PC-3 (cell line): ENCODE data around the gene RCE1.

Experiments used
- EZH2 ChIP-seq: fragments of 300-600 bp; sonication (generic); IDR thresholded peaks from one replicate; pipeline ENCODE4 v1.6.1; 2017; ENCODE audit warnings: antibody characterized with exemption, mild to moderate bottlenecking, low read length; ENCODE audit not compliant: unreplicated experiment
- EZH2phosphoT487 ChIP-seq: fragments of 300-600 bp; sonication (generic); IDR thresholded peaks from 2 replicates; pipeline ENCODE4 v1.6.1; 2018; ENCODE audit warnings: mild to moderate bottlenecking, antibody characterized with exemption, low read length, borderline replicate concordance

DNA sequence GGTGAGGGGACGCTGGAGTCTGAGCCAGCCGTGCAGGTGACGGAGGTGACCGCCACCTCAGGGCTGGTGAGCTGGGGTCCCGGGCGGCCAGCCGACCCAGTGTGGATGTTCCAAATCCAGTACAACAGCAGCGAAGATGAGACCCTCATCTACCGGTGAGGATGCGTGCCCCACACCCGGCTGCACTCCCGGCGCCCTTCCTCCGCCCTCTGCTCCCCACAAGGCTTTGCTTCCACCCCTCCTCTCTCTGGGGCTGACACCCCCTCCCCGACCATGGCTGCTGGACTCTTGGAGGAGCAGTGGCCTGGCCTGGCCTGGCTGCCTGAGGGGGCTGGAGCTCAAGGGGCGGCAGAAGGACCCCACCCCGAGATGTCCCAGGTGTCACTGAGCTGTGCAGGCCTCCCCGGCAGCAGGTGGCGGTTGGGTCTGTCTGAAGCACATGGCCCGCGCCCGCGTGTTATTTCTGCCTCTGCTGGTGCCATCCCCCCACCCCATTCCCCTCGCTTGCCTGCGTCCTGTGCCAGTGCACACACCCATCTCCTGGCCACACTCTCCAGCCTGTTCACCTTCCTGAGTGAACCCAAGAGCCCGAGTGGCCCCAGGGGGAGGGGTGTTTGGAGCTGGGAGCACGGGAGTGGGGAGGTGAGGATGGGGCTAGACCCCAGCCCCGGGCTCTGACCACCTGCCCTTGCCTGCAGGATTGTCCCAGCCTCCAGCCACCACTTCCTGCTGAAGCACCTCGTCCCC, 15.9 kb downstream of the RCE1 start:
- TF ChIP-seq EZH2phosphoT487 (no peak), EZH2 (no peak)
